BLaER1 treated with 17β-estradiol and CSF1 and Interleukin-3, amounts not matched to agents 10 nM and 100 nM (cell line): ENCODE data around the gene TUT7.
"Not testable (repeated sequence)": the region's sequence is repeated elsewhere in the genome, so short reads cannot be mapped to it uniquely, and the experiment has no call there.

ENCODE experiments used
- H3K27ac ChIP-seq, 11 experiments: shearing (Covaris generic); formaldehyde crosslinking; 2 replicates each; pipeline ENCODE4 v1.8.1; 2022
- H3K27me3 ChIP-seq, 11 experiments: shearing (Covaris generic); formaldehyde crosslinking; 2 replicates each; pipeline ENCODE4 v1.8.1; 2022
- H3K36me3 ChIP-seq, 11 experiments: shearing (Covaris generic); formaldehyde crosslinking; 2 replicates each; pipeline ENCODE4 v1.8.1; 2022
- H3K4me1 ChIP-seq, 10 experiments: shearing (Covaris generic); formaldehyde crosslinking; 2 replicates each; pipeline ENCODE4 v1.8.1; 2022
- H3K4me2 ChIP-seq, 11 experiments: shearing (Covaris generic); formaldehyde crosslinking; 2 replicates each; pipeline ENCODE4 v1.8.1; 2022
- H3K4me3 ChIP-seq, 10 experiments: shearing (Covaris generic); formaldehyde crosslinking; 2 replicates each; pipeline ENCODE4 v1.8.1; 2022
- H3K9ac ChIP-seq, 11 experiments: shearing (Covaris generic); formaldehyde crosslinking; 2 replicates each; pipeline ENCODE4 v1.8.1; 2022
- H3K9me3 ChIP-seq, 11 experiments: shearing (Covaris generic); formaldehyde crosslinking; replicated peaks in 1 of 11; 2 replicates each; pipeline ENCODE4 v1.8.1; 2022
- H4K20me1 ChIP-seq, 11 experiments: shearing (Covaris generic); formaldehyde crosslinking; 2 replicates each; pipeline ENCODE4 v1.8.1; 2022
- Cebpa-rat ChIP-seq, 11 experiments: shearing (Covaris generic); IDR thresholded peaks; 2 replicates each; pipeline ENCODE4 v1.8.1; 2022

TUT7 gene

GRCh38 chr9:86308687-86309086 is 45.5 kb downstream of the TUT7 start:
- Histone ChIP-seq H3K4me1 (peaks cover 0 to 2% (median 0%) of the 10 kb centered on the region in 10 experiments; a peak in 3 of 20 replicates), H3K4me2 (no peak overlapping the region), H3K4me3 (no peak overlapping the region), H4K20me1 (peaks cover 0 to 90% (median 0%) of the 10 kb centered on the region in 11 experiments; a peak in 6 of 22 replicates), H3K9me3 (peaks cover 0 to 18% (median 10%) of the 10 kb centered on the region in 11 experiments; a peak in 15 of 22 replicates), H3K27me3 (no peaks in the 10 kb centered on the region), H3K9ac (no peak overlapping the region), H3K27ac (no peak overlapping the region), H3K36me3 (peaks cover 85 to 96% (median 89%) of the 10 kb centered on the region in 11 experiments)
- TF ChIP-seq Cebpa-rat (IDR thresholded peaks at IDR 0.05), result no peak

GRCh38 chr9:86304236-86304730 is 49.9 kb downstream of the TUT7 start:
- no peak for TF ChIP-seq Cebpa-rat (IDR thresholded peaks at IDR 0.05)

DNA sequence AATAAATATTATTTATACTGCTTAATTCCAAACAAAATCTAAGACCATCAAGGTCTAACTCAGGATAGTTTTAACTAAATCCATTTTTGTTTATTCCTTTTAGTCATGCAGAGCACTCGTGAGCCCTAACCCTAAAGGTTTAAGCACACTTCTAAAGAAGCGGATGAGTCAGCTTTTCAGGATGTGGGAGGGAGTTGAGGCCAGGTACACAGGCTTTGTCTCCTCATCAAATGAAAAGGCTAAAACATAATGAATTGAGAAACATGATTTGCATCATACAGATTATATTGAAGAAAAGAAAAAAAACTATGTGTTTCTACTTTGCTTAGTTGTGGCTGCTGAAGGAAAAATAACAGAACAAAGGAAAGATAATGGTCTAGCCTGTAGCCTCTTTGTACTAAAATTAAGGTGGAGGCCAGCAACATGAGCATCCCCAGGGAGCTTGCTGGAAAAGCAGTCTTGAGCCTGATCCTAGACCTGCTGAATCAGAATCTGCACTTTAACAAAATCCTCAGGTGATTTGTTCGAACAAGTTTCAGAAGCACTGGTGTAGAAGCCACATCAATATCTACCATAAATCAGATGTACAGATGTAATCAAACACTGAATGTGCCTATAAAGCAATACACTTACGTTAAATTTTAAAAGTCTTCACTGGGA is 50.8 kb downstream of the TUT7 start:
- Histone ChIP-seq H3K9ac (no peak overlapping the region), H3K27ac (no peak overlapping the region), H3K4me1 (no peaks in the 10 kb centered on the region), H3K36me3 (peaks cover 92 to 100% (median 100%) of the 10 kb centered on the region in 11 experiments), H3K27me3 (no peaks in the 10 kb centered on the region), H3K4me2 (no peak overlapping the region), H3K9me3 (no peaks in the 10 kb centered on the region), H3K4me3 (no peak overlapping the region), H4K20me1 (peaks cover 0 to 100% (median 0%) of the 10 kb centered on the region in 11 experiments; a peak in 7 of 22 replicates)
- no peak for TF ChIP-seq Cebpa-rat (IDR thresholded peaks at IDR 0.05)

More at GRCh38 chr9:86304236-86304730, 49.9 kb downstream of the TUT7 start:
- H3K36me3 ChIP-seq, result peaks cover 90 to 100% (median 100%) of the 10 kb centered on the region in 11 experiments
- H4K20me1 ChIP-seq, result peaks cover 0 to 100% (median 0%) of the 10 kb centered on the region in 11 experiments; a peak in 7 of 22 replicates
- H3K9ac ChIP-seq, result peak overlapping the region in 1 of 11 experiments; percentile 30; a peak in 1 of 22 replicates
- no peaks in the 10 kb centered on the region for H3K4me1 ChIP-seq
- no peaks in the 10 kb centered on the region for H3K27me3 ChIP-seq
- no peak overlapping the region for H3K27ac ChIP-seq
- no peak overlapping the region for H3K4me3 ChIP-seq
- H3K4me2 ChIP-seq, result no peak overlapping the region
- no peaks in the 10 kb centered on the region for H3K9me3 ChIP-seq

DNA sequence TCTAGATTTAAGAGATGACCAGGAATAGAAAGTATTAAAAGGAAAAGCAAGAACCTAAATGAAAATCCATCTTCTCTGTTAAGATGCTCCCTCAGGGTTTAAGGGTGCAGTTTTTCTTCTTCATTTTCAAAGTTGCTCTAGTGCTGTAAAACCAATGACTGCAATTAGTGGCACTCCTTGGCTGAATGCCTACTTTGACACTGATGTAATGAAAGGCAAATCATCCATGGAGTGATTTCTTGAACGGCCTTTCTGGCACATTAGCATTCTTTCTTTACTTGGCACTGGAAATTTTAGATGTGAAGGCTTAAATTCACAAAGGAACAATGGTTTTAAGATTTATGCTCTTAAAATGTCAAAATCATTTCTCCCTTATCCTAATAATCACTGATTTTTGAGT is 52.5 kb downstream of the TUT7 start:
- TF ChIP-seq Cebpa-rat (IDR thresholded peaks at IDR 0.05), result no peak
- no peak overlapping the region for H3K9ac ChIP-seq
- H3K27ac ChIP-seq, result no peak overlapping the region
- H3K4me1 ChIP-seq, result no peaks in the 10 kb centered on the region
- H4K20me1 ChIP-seq, result peaks cover 0 to 100% (median 0%) of the 10 kb centered on the region in 11 experiments; a peak in 8 of 22 replicates
- H3K36me3 ChIP-seq, result peaks cover 92 to 100% (median 98%) of the 10 kb centered on the region in 11 experiments
- no peaks in the 10 kb centered on the region for H3K27me3 ChIP-seq
- no peak overlapping the region for H3K4me2 ChIP-seq
- H3K9me3 ChIP-seq, result no peaks in the 10 kb centered on the region
- no peak overlapping the region for H3K4me3 ChIP-seq

- no peaks in the 10 kb centered on the region for H3K27me3 ChIP-seq
- TF ChIP-seq Cebpa-rat (IDR thresholded peaks at IDR 0.05), result no peak
- H3K4me3 ChIP-seq, result no peak overlapping the region
- H4K20me1 ChIP-seq, result peaks cover 0 to 100% (median 0%) of the 10 kb centered on the region in 11 experiments; a peak in 8 of 22 replicates
- no peaks in the 10 kb centered on the region for H3K9me3 ChIP-seq
- H3K9ac ChIP-seq, result no peak overlapping the region
- no peaks in the 10 kb centered on the region for H3K4me1 ChIP-seq
- peaks cover 92 to 100% (median 98%) of the 10 kb centered on the region in 11 experiments for H3K36me3 ChIP-seq
- H3K27ac ChIP-seq, result no peak overlapping the region
- H3K4me2 ChIP-seq, result no peak overlapping the region
These were observed 53.5 kb downstream of the TUT7 start for GRCh38 chr9:86300701-86301100.

GRCh38 chr9:86298873-86299272 is 55.3 kb downstream of the TUT7 start:
- Histone ChIP-seq H3K27me3 (no peaks in the 10 kb centered on the region), H3K4me3 (no peak overlapping the region), H3K9me3 (no peaks in the 10 kb centered on the region), H3K36me3 (peaks cover 79 to 100% (median 82%) of the 10 kb centered on the region in 11 experiments), H3K4me1 (no peaks in the 10 kb centered on the region), H4K20me1 (peaks cover 0 to 100% (median 0%) of the 10 kb centered on the region in 11 experiments; a peak in 8 of 22 replicates), H3K27ac (no peak overlapping the region), H3K9ac (no peak overlapping the region), H3K4me2 (no peak overlapping the region)
- TF ChIP-seq Cebpa-rat (IDR thresholded peaks at IDR 0.05), result no peak

DNA sequence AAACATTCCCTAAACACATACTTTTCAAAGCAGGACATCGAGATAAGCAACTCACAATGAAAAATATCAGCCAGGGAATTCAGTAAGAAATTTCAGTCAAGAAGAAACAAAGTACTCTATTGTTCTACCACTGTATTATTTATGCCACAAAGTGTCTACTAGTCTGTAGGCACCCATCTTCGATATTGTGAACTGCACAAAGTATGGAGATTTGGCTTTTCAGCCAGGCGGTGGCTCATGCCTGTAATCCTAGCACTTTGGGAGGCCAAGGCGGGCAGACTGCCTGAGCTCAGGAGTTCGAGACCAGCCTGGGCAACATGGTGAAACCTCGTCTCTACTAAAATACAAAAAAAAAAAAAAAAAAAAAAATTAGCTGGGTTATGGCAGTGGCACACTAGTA is 63.9 kb downstream of the TUT7 start:
- H3K9me3 ChIP-seq, H3K9ac ChIP-seq, H3K27me3 ChIP-seq, H3K27ac ChIP-seq, H3K4me3 ChIP-seq, H3K4me2 ChIP-seq: not testable (repeated sequence)
- peaks cover 0 to 15% (median 0%) of the 10 kb centered on the region in 10 experiments; a peak in 3 of 20 replicates for H3K4me1 ChIP-seq
- peaks cover 13 to 96% (median 47%) of the 10 kb centered on the region in 11 experiments for H3K36me3 ChIP-seq
- H4K20me1 ChIP-seq, result peaks cover 0 to 98% (median 0%) of the 10 kb centered on the region in 11 experiments; a peak in 8 of 22 replicates

DNA sequence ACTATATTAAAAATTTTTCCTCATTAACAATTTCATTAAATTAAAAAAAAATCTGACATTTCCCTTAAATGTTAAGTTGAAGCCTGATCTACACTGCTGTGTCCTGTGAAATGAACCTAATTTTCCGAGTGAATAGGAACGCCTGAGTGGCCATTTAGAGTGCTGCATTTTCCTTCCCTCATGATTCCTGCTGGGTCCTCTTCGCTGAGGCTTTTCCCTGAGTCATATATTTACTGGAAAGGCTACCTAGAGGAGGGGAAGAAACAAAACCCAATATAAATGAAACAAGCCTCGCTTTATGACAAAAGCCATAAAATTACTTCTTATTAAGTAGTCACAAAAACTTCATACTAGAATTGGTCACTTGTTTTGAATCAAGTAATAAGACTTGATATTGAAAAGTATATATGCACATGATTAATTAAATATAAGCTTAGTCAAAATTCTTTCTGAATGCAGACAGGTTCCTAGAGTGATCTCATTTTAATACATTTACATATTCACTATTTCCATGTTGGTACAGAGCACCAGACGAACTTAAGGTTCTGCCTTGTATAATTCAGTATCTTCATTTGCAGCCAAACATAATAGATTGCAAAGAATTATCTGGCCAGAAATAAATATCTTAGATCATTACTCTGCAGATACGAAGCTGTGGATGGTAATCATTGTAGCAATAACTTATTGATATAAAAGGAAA is 65.6 kb downstream of the TUT7 start:
- Histone ChIP-seq H3K36me3 (peaks cover 8 to 79% (median 41%) of the 10 kb centered on the region in 11 experiments), H3K4me2 (no peak overlapping the region), H3K27me3 (no peaks in the 10 kb centered on the region), H3K27ac (no peak overlapping the region), H3K9me3 (no peaks in the 10 kb centered on the region), H3K4me3 (no peak overlapping the region), H3K4me1 (peaks cover 0 to 26% (median 1%) of the 10 kb centered on the region in 10 experiments; a peak in 8 of 20 replicates), H4K20me1 (peaks cover 0 to 95% (median 0%) of the 10 kb centered on the region in 11 experiments; a peak in 8 of 22 replicates), H3K9ac (no peak overlapping the region)
- no peak for TF ChIP-seq Cebpa-rat (IDR thresholded peaks at IDR 0.05)

- no peaks in the 10 kb centered on the region for H3K27me3 ChIP-seq
- no peak overlapping the region for H3K4me2 ChIP-seq
- no peaks in the 10 kb centered on the region for H3K9me3 ChIP-seq
- H3K4me3 ChIP-seq, result no peak overlapping the region
- peaks cover 6 to 33% (median 9%) of the 10 kb centered on the region in 10 experiments; a peak in 18 of 20 replicates for H3K4me1 ChIP-seq
- H4K20me1 ChIP-seq, result peaks cover 0 to 85% (median 0%) of the 10 kb centered on the region in 11 experiments; a peak in 7 of 22 replicates
- no peak overlapping the region for H3K27ac ChIP-seq
- no peak overlapping the region for H3K9ac ChIP-seq
- H3K36me3 ChIP-seq, result peaks cover 6 to 63% (median 30%) of the 10 kb centered on the region in 11 experiments; a peak in 19 of 22 replicates
- peak in 4 of 11 experiments; percentile 34 to 66 (median 45); a peak in 5 of 22 replicates for TF ChIP-seq Cebpa-rat (IDR thresholded peaks at IDR 0.05)
These were observed 67.2 kb downstream of the TUT7 start for GRCh38 chr9:86287013-86287412.
